ENCODE results near the gene CEACAM5. TPM values are rescaled to one million over a fixed set of nuclear protein-coding genes. Genes with fewer than 3 reads are reported as not detected.
"Not testable (repeated sequence)": the region's sequence is repeated elsewhere in the genome, so short reads cannot be mapped to it uniquely, and the experiment has no call there.

The CEACAM5 gene
- total RNA-seq, 1 donor from 2014 or later, result not detected

DNA sequence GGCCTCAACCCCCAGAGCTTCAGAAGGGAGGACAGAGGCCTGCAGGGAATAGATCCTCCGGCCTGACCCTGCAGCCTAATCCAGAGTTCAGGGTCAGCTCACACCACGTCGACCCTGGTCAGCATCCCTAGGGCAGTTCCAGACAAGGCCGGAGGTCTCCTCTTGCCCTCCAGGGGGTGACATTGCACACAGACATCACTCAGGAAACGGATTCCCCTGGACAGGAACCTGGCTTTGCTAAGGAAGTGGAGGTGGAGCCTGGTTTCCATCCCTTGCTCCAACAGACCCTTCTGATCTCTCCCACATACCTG lies 969 bp upstream of the CEACAM5 start:
- Histone ChIP-seq H3K4me3 (ENCODE audit: low read depth, low read length) (no peak overlapping the region), H3K27me3 (ENCODE audit: control insufficient read depth, insufficient read depth, low read length) (peaks cover 3% of the 10 kb centered on the region), H3K36me3 (ENCODE audit: control insufficient read depth, insufficient read depth, low read length) (no peaks in the 10 kb centered on the region)
- DNase-seq (ENCODE audit: low read depth), result no peak
- no peak for TF ChIP-seq CTCF (IDR thresholded peaks at IDR 0.05; ENCODE audit: insufficient read depth, low read length, poor library complexity, severe bottlenecking)

- TF ChIP-seq CTCF (IDR thresholded peaks at IDR 0.05; ENCODE audit: insufficient read depth, low read length, poor library complexity, severe bottlenecking), result no peak
- DNase-seq (ENCODE audit: low read depth), result no peak
- Histone ChIP-seq H3K4me3 (ENCODE audit: low read depth, low read length) (no peak overlapping the region), H3K36me3 (ENCODE audit: control insufficient read depth, insufficient read depth, low read length) (no peaks in the 10 kb centered on the region), H3K27me3 (ENCODE audit: control insufficient read depth, insufficient read depth, low read length) (peaks cover 3% of the 10 kb centered on the region)
Measured at GRCh38 chr19:41707871-41708371, 505 bp upstream of the CEACAM5 start.

- not testable (repeated sequence) for H3K36me3 ChIP-seq (ENCODE audit: control insufficient read depth, insufficient read depth, low read length); DNase-seq (ENCODE audit: low read depth); H3K27me3 ChIP-seq (ENCODE audit: control insufficient read depth, insufficient read depth, low read length); H3K4me3 ChIP-seq (ENCODE audit: low read depth, low read length)
Measured at GRCh38 chr19:41709516-41709915, 1.1 kb downstream of the CEACAM5 start.

DNA sequence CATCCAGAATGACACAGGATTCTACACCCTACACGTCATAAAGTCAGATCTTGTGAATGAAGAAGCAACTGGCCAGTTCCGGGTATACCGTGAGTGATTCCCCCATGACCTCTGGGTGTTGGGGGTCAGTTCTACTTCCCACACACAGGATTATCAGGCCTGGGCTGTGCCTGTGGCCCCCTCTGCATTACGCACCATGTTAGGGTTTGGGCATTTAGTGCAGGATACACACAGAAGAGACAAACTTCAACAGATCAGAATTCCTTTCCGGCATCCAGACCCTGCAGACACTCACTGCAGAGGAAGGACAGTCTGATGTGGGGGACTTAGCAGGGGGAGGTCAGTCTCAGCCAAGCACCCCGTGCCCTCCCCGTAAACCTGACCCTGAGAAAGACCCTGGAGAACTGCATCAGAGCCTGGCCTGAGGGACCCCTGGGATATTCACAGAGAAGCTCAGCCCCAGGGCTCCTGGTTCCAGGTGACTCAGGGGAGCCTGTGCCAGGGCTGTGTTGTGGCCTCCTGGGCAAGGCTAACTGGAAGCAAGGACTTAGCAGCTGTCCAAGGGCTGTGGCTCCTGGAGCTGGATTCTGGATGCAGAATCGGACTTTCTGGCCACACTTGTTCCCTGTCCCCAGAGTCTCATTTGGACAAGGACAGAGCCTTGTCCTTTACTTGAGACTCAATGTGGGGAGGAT lies 1.7 kb downstream of the CEACAM5 start:
- no peak overlapping the region for H3K4me3 ChIP-seq (ENCODE audit: low read depth, low read length)
- no peak for DNase-seq (ENCODE audit: low read depth)
- no peak for TF ChIP-seq CTCF (IDR thresholded peaks at IDR 0.05; ENCODE audit: insufficient read depth, low read length, poor library complexity, severe bottlenecking)
- no peaks in the 10 kb centered on the region for H3K36me3 ChIP-seq (ENCODE audit: control insufficient read depth, insufficient read depth, low read length)
- H3K27me3 ChIP-seq (ENCODE audit: control insufficient read depth, insufficient read depth, low read length), result peaks cover 3% of the 10 kb centered on the region

DNA sequence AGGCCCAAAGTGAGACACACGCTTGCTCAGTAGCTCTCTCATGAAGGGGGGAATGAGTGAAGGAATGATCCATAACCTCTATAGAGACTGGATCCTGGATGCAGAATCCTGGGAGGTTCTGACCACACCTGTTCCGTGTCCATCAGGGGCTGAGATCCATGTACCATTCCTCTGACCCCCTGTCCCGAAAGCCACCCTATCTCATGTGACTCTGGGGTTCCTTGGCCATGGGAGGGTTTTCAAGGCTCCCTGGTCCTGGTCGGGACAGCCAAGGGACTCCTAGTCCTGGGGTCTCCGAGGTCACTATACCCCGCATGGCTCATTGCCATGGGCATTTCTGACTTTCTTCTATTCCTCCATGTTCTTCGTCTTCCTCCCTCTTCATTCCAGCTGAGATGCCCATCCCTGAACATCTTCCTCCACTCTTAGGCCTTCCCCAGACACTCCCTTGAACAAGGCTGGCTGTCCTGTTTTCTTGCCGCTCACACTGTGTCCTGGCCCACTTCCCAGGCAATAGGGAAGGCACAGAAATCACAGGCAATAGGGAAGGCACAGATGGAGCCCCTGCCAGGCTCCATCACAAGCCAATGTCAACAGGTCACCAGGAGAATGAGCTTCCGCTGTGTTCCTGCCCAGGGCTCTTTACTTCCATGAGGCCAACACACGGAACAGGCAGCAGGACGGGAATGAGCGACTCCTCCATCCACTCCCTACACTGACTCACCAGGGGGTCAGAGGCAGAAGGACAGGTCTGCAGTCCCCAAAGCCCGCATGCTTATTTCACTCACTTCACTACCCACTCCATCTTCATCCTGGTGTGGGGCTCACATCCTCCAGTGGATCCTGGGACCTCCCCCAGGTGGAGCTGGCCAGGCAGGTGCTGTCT lies 3.2 kb downstream of the CEACAM5 start:
- no peak overlapping the region for H3K4me3 ChIP-seq (ENCODE audit: low read depth, low read length)
- DNase-seq (ENCODE audit: low read depth), result no peak
- H3K27me3 ChIP-seq (ENCODE audit: control insufficient read depth, insufficient read depth, low read length), result no peaks in the 10 kb centered on the region
- TF ChIP-seq CTCF (IDR thresholded peaks at IDR 0.05; ENCODE audit: insufficient read depth, low read length, poor library complexity, severe bottlenecking), result no peak
- H3K36me3 ChIP-seq (ENCODE audit: control insufficient read depth, insufficient read depth, low read length), result no peaks in the 10 kb centered on the region

- H3K4me3 ChIP-seq (ENCODE audit: low read depth, low read length), result no peak overlapping the region
- no peak for DNase-seq (ENCODE audit: low read depth)
- no peaks in the 10 kb centered on the region for H3K27me3 ChIP-seq (ENCODE audit: control insufficient read depth, insufficient read depth, low read length)
- no peak for TF ChIP-seq CTCF (IDR thresholded peaks at IDR 0.05; ENCODE audit: insufficient read depth, low read length, poor library complexity, severe bottlenecking)
- no peaks in the 10 kb centered on the region for H3K36me3 ChIP-seq (ENCODE audit: control insufficient read depth, insufficient read depth, low read length)
Measured at GRCh38 chr19:41714598-41714997, 6.2 kb downstream of the CEACAM5 start.

All from kidney epithelial cell (primary cell).